ENCODE data around the gene BUB1. TPM values are rescaled to one million over a fixed set of nuclear protein-coding genes. Genes with fewer than 3 reads are reported as not detected.
"Not testable (repeated sequence)": the region's sequence is repeated elsewhere in the genome, so short reads cannot be mapped to it uniquely, and the experiment has no call there.

Gene BUB1
- total RNA-seq, 1 donor = 35.2 TPM

DNA sequence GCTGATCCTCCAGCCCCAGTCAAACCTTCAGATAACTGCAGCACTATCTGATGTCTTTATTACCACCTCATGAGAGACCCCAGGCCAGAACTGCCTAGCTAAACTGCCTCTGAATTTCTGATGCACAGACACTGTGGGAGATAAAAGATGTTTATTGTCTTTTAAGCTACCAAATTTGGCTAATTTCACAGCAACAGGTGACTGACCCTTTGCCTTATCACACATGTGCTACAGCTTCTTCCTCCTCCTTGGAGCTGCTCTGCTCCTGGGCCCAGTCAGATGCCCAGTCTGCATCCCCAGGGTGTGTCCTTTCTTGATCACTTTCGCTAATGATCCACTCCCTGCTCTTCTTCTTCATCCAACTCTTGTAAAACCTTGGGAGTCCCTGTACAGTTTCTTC is 34.9 kb upstream of the BUB1 start:
- no peak for DNase-seq (ENCODE audit: low read depth)
- TF ChIP-seq, protein P1, sequence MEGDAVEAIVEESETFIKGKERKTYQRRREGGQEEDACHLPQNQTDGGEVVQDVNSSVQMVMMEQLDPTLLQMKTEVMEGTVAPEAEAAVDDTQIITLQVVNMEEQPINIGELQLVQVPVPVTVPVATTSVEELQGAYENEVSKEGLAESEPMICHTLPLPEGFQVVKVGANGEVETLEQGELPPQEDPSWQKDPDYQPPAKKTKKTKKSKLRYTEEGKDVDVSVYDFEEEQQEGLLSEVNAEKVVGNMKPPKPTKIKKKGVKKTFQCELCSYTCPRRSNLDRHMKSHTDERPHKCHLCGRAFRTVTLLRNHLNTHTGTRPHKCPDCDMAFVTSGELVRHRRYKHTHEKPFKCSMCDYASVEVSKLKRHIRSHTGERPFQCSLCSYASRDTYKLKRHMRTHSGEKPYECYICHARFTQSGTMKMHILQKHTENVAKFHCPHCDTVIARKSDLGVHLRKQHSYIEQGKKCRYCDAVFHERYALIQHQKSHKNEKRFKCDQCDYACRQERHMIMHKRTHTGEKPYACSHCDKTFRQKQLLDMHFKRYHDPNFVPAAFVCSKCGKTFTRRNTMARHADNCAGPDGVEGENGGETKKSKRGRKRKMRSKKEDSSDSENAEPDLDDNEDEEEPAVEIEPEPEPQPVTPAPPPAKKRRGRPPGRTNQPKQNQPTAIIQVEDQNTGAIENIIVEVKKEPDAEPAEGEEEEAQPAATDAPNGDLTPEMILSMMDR (IDR thresholded peaks at IDR 0.05; ENCODE audit: insufficient read depth, low read length) = no peak

DNA sequence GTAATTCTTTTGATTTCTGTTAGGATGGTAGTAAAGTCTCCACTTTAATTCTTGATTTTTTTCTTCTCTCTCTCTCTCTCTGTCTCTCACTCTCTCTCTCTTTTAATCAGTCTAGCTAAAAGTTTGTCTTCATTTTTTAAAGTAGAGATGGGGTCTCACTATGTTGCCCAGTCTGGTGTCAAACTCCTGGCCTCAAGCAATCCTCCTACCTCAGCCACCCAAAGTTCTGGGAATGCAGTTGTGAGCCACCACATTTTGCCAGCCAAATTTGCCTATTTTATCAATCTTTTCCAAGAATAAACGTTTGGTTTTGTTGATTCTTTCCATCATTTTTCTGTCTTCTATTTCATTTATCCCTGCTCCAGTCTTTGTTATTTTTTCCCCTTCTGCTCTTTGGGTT is 30.6 kb upstream of the BUB1 start:
- H3K4me3 ChIP-seq (ENCODE audit: low read depth, low read length) = no peak overlapping the region
- no peak for DNase-seq (ENCODE audit: low read depth)
- TF ChIP-seq, protein P1 (IDR thresholded peaks at IDR 0.05; ENCODE audit: insufficient read depth, low read length) = no peak

More for the DNA sequence above, 34.9 kb upstream of the BUB1 start:
- H3K4me3 ChIP-seq (ENCODE audit: low read depth, low read length) = no peak overlapping the region

DNA sequence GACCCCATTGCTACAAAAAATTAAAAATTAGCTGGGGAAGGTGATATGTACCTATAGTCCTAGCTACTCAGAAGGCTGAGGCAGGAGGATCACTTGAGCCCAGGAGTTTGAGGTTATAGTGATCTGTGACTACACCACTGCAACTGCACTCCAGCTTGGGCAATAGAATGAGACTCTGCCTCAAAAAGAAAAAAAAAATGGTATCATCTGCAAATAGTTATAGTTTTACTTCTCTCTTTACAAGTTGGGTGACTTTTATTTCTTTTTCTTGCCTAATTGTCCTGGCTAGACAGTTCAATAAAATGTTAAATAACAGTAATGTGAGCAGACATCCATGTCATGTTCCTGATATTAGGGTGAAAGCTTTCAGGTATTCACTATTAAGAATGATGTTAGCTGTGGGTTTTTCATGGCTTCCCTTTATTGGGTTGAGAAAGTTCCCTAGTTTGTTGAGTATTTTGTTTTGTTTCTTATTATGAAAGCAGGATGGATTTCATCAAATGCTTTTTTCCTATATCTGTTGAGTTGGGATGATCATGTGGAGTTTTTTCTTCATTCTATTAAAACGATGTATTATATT is 29.6 kb upstream of the BUB1 start:
- H3K4me3 ChIP-seq (ENCODE audit: low read depth, low read length) = no peak overlapping the region
- DNase-seq (ENCODE audit: low read depth) = no peak
- TF ChIP-seq, protein P1 (IDR thresholded peaks at IDR 0.05; ENCODE audit: insufficient read depth, low read length) = no peak

DNA sequence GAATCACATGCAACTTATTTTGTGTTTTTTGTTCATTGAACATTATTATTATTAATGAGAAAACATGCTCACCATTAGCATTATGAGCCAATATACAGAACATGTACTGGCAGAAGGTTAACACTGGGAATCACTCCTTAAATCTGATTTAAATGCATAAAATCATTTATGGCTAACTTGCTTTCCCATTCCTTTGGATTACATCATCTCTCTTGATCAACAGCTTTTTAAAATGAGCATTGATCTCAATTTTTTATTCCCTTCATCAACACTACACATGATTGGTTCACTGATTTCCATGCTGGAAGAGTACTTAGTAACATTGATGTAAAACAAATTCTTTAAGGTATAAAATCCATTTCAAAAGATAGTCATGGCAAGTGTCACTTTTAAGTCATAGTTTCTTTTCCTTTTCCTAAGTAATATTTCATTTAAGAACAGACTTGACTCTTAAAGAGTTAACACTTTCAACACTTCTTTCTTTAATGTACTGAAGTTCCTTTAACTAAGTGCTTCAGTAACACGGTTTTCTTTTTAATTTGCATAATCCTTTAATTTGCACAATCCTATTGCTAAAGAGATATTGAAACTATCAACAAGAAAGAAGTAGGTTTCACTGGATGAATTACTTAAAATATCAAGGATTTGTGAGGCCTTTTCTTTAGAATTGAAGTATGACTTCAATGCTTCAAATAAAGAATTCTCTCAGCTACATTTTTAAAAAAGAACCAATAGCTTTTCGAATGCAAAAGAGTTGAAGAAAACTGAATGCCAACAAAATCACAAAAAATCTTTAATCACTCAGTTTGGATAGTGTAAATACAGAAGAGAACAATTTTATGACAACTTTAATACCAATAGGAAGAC is 24.9 kb upstream of the BUB1 start:
- TF ChIP-seq, protein P1 (IDR thresholded peaks at IDR 0.05; ENCODE audit: insufficient read depth, low read length) = no peak
- no peak overlapping the region for H3K4me3 ChIP-seq (ENCODE audit: low read depth, low read length)
- DNase-seq (ENCODE audit: low read depth) = no peak

DNA sequence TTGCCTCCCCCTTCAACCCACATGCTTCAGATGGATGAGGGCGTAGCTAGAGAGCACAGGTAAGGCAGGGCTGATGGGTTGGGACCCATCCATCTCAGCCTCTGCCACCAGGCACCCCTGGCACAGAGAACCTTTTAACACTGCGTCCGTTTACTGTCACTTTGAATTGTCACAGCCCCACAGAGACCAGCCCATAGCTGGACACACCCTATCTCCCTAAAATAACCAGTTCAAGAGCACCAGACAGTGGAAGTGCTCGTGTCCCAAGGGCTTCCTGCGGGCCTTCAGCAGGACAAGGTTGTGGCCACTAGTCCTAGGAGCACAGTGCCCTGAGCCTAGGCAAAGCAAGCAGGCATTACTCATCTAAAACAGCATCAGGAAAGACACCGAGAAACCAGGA is 20.4 kb upstream of the BUB1 start:
- H3K4me3 ChIP-seq (ENCODE audit: low read depth, low read length); DNase-seq (ENCODE audit: low read depth): not testable (repeated sequence)

DNA sequence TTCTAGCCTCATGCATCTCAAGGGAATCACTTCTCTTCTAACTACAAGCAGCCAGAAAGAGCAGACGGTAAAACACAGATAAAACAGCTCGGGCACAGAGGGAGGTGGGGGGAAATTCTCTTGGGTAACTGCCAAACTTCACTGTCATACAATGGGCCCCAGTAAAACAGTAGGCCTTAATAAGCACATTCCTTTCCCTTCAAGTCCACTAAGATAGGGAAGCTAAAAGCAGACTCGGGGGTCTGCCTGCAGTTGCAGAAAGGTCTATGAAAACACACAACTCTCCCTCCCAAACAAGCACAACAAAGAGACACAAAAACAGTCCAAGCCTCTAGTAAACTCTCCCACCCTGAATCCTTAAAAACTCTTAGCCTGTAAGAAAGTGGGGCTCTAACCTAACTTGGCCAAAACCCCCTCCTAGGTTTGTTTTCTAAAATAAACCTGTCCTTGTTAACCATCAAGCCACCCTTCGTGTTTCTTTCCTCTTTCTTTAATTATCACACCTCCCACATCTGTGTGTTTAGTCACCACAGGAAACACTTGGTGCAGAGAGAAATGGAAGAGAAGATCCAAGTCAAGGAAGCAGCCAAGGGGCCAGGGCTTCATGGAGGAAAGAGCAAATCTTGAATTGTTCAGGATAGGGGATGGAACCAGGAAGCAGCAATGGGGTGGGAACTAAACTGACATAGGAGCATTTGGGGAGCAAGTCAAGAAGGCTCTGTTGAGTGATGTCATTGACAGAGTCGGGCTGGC is 17.5 kb upstream of the BUB1 start:
- DNase-seq (ENCODE audit: low read depth); H3K4me3 ChIP-seq (ENCODE audit: low read depth, low read length): not testable (repeated sequence)

DNA sequence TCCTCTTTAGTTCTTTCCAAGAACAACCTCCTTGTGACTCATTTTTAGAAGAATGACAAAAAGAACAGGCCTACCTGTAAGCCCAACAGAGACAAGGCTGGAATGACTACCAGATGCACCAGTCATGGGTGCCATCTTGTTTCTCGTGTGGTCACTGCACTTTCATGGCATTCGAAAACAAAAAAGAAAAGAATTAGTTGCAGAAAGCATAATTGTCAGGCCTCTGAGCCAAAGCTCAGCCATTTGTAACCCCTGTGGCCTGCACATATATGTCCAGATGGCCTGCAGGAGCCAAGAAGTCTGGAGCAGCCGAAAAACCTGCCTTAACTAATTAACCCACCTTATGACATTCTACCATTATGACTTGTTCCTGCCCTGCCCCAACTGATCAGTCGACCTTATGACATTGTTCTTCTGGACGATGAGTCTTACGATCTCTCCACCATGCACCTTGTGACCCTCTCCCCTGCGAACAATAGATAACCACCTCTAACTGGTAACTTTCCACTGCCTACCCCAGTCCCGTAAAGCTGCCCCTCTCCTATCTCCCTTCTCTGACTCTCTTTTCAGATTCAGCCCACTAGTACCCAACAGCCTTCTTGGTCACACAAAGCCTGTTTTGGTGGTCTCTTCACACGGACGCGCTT is 13.9 kb upstream of the BUB1 start:
- TF ChIP-seq, protein P1 (IDR thresholded peaks at IDR 0.05; ENCODE audit: insufficient read depth, low read length) = no peak
- DNase-seq (ENCODE audit: low read depth) = no peak
- no peak overlapping the region for H3K4me3 ChIP-seq (ENCODE audit: low read depth, low read length)
